ENCODE data around the gene S100A12. TPM values are rescaled to one million over a fixed set of nuclear protein-coding genes. Genes with fewer than 3 reads are reported as not detected.

S100A12 gene
- total RNA-seq, 4 donors from 2014 or later: 2.0 TPM; not detected in 3

- intact Hi-C loops (cut with DNase I; ENCODE audit: low total_unique reads): no loop called here
- 65 to 69% methylated on average over 17 of the region's 17 CpGs for WGBS, 2 donors
- TF ChIP-seq CTCF (IDR thresholded peaks at IDR 0.05) (no peak), POLR2A (IDR thresholded peaks at IDR 0.05) (no peak)
- DNase-seq (ENCODE audit: low spot score in 2 of 2): no peak
- no peak overlapping the region for H3K4me3 ChIP-seq (ENCODE audit: low read depth, poor library complexity, severe bottlenecking)
Measured at GRCh38 chr1:153389973-153390879, 14.8 kb upstream of the S100A12 start.

- H3K4me3 ChIP-seq (ENCODE audit: low read depth, poor library complexity, severe bottlenecking): no peak overlapping the region
- TF ChIP-seq CTCF (IDR thresholded peaks at IDR 0.05): no peak
- intact Hi-C loops (cut with DNase I; ENCODE audit: low total_unique reads): no loop called here
- DNase-seq (ENCODE audit: low spot score in 2 of 2): no peak
- 74 to 92% methylated on average over 1 of the region's 1 CpG for WGBS, 2 donors
Measured at GRCh38 chr1:153389401-153389800, 14.0 kb upstream of the S100A12 start.

GRCh38 chr1:153387785-153388184 lies 12.4 kb upstream of the S100A12 start:
- DNase-seq (ENCODE audit: low spot score in 2 of 2): no peak
- intact Hi-C loops (cut with DNase I; ENCODE audit: low total_unique reads): no loop called here
- 82 to 87% methylated on average over 4 of the region's 4 CpGs for WGBS, 2 donors
- no peak overlapping the region for H3K4me3 ChIP-seq (ENCODE audit: low read depth, poor library complexity, severe bottlenecking)
- TF ChIP-seq CTCF (IDR thresholded peaks at IDR 0.05) (no peak), POLR2A (IDR thresholded peaks at IDR 0.05) (no peak)

- DNase-seq (ENCODE audit: low spot score in 2 of 2): no peak
- intact Hi-C loops (cut with DNase I; ENCODE audit: low total_unique reads): no loop called here
- TF ChIP-seq CTCF (IDR thresholded peaks at IDR 0.05): no peak
- no peak for TF ChIP-seq POLR2A (IDR thresholded peaks at IDR 0.05)
- 81 to 92% methylated on average over 4 of the region's 4 CpGs for WGBS, 2 donors
- no peak overlapping the region for H3K4me3 ChIP-seq (ENCODE audit: low read depth, poor library complexity, severe bottlenecking)
Measured at GRCh38 chr1:153387001-153387400, 11.6 kb upstream of the S100A12 start.

GRCh38 chr1:153386500-153386901 lies 11.1 kb upstream of the S100A12 start:
- TF ChIP-seq CTCF (IDR thresholded peaks at IDR 0.05) (no peak), POLR2A (IDR thresholded peaks at IDR 0.05) (no peak)
- H3K4me3 ChIP-seq (ENCODE audit: low read depth, poor library complexity, severe bottlenecking): no peak overlapping the region
- WGBS, 2 donors: 41 to 57% methylated on average over 5 of the region's 5 CpGs
- DNase-seq (ENCODE audit: low spot score in 2 of 2): peak in 1 of 2 donors; percentile 59
- intact Hi-C loops (cut with DNase I; ENCODE audit: low total_unique reads): no loop called here
